Upper lobe of left lung (tissue), 6 donors: ENCODE measurements around the gene SLC38A3. TPM values are rescaled to one million over a fixed set of nuclear protein-coding genes. Genes with fewer than 3 reads are reported as not detected.

Experiments
- ATAC-seq, 2 donors: fragments of 200-7000 bp; cut with Tn5 transposase; one replicate each; pipeline ENCODE4 v1.9.1; 2022; ENCODE audit warnings: mild to moderate bottlenecking in 2 of 2, moderate library complexity in 2 of 2; ENCODE audit not compliant: low FRiP score in 2 of 2
- DNase-seq, 2 donors: peaks; one replicate each; pipeline ENCODE4 v3.0.0-alpha.2; 2019 to 2020
- H3K27ac ChIP-seq, 4 donors: fragments of 200-600 bp; sonication (generic); one replicate each; pipeline ENCODE4 v1.5.1; 2016 to 2019
- H3K27me3 ChIP-seq, 4 donors: fragments of 200-600 bp; sonication (generic); one replicate each; pipeline ENCODE4 v1.5.1; 2017 to 2019
- H3K36me3 ChIP-seq, 4 donors: fragments of 200-600 bp; sonication (generic); one replicate each; pipeline ENCODE4 v1.5.1; 2016 to 2019
- H3K4me1 ChIP-seq, 4 donors: fragments of 200-600 bp; sonication (generic); one replicate each; pipeline ENCODE4 v1.5.1; 2018 to 2019
- H3K4me3 ChIP-seq, 4 donors: fragments of 200-600 bp; sonication (generic); one replicate each; pipeline ENCODE4 v1.5.1; 2017 to 2019; ENCODE audit warnings: mild to moderate bottlenecking in 2 of 4, moderate library complexity in 1 of 4
- H3K9me3 ChIP-seq, 4 donors: fragments of 200-600 bp; sonication (generic); one replicate each; pipeline ENCODE4 v1.5.1; 2018 to 2019
- EP300 ChIP-seq, 4 donors: sonication (generic); formaldehyde crosslinking; IDR thresholded peaks; one replicate each; pipeline ENCODE4 v1.5.1; 2017; ENCODE audit warnings: antibody characterized with exemption in 4 of 4, control low read depth in 2 of 4
- POLR2A ChIP-seq, 4 donors: fragments of 450-650 bp; IDR thresholded peaks; one replicate each; pipeline ENCODE4 v1.5.1; 2016 to 2017; ENCODE audit warnings: antibody characterized with exemption in 4 of 4, mild to moderate bottlenecking in 2 of 4
- POLR2AphosphoS5 ChIP-seq, 2 donors: sonication (generic); formaldehyde crosslinking; IDR thresholded peaks; one replicate each; pipeline ENCODE4 v1.5.1; 2017; ENCODE audit warnings: antibody characterized with exemption in 2 of 2
- WGBS, 2 donors: methylation state at CpG; one replicate each; pipeline ENCODE4 v1.1.5; 2017 to 2018; 5-methylcytosine and 5-hydroxymethylcytosine counted together
- total RNA-seq, 6 donors: library from RNA; depleted of rRNA in 4 of 6; stranded (reverse); fragments of >200 nt in 4 of 6; gene quantifications; one replicate each; pipeline versions ENCODE4 v1.1.0 to v1.2.1, GENCODE V29; 2016 to 2021
- TF ChIP-seq, protein P1 (sequence below), 6 experiments: fragments of 450-650 bp in 4 of 6; fragments of 200-600 bp in 2 of 6; sonication (generic) in 2 of 6; IDR thresholded peaks; one replicate each; pipeline ENCODE4 v1.5.1; 2016 to 2019; ENCODE audit warnings: antibody characterized with exemption in 6 of 6
- donor health status: DM: no; HTN: no; CAD: no; lungs with moderate emphysema.
- donor health status: DM: no; HTN: yes; CAD: no; lungs with severe emphysema.

Gene SLC38A3
- total RNA-seq, 6 donors from 2014 or later = 0.15 to 0.17 TPM; not detected in 4

DNA sequence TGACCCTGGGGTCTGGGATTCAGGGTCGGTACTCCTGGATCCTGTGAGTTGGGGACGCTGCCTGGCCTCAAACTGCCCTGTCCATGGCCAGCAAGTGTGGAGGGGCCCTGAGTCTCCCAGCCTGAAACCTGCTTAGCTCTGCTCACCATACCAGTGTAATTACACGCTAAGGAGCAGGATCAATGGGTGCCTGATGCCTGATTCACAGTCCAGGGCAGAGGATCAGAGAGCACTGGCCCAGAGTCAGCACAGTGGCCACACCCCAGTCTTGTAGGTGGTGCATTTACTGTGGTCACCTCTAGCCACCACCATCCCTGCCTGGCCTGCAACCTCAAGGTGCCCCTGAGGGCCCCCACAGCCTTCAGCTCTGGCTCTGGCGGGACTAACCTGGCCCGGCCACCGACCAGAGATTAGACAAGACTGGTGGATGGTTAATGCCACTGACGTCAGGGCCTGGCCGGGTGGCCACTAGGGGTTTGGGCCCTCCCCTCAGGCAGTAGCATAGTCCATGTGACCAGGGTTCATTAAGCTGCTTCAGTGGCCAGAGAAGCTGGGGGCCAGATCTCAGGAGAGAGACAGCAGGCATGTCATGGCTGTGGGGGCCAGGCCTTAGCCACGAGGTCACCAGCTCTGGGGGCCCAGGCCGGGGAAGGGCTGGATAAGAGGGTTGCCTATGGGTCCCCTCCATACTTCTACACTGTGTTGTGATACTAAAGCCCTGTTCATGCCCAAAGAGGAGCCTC is 3.3 kb upstream of the SLC38A3 start:
- Histone ChIP-seq H3K4me3 (no peak overlapping the region), H3K36me3 (no peaks in the 10 kb centered on the region), H3K4me1 (peaks cover 14 to 19% (median 17%) of the 10 kb centered on the region in 4 donors), H3K9me3 (no peaks in the 10 kb centered on the region), H3K27ac (no peak overlapping the region), H3K27me3 (peaks cover 0 to 39% (median 16%) of the 10 kb centered on the region in 4 donors)
- ATAC-seq (peak in 1 of 2 donors; percentile 8), DNase-seq (no peak)
- no peak for TF ChIP-seq EP300 (IDR thresholded peaks at IDR 0.05)
- TF ChIP-seq POLR2A (IDR thresholded peaks at IDR 0.05) = no peak
- TF ChIP-seq POLR2AphosphoS5 (IDR thresholded peaks at IDR 0.05) = no peak
- TF ChIP-seq, protein P1, sequence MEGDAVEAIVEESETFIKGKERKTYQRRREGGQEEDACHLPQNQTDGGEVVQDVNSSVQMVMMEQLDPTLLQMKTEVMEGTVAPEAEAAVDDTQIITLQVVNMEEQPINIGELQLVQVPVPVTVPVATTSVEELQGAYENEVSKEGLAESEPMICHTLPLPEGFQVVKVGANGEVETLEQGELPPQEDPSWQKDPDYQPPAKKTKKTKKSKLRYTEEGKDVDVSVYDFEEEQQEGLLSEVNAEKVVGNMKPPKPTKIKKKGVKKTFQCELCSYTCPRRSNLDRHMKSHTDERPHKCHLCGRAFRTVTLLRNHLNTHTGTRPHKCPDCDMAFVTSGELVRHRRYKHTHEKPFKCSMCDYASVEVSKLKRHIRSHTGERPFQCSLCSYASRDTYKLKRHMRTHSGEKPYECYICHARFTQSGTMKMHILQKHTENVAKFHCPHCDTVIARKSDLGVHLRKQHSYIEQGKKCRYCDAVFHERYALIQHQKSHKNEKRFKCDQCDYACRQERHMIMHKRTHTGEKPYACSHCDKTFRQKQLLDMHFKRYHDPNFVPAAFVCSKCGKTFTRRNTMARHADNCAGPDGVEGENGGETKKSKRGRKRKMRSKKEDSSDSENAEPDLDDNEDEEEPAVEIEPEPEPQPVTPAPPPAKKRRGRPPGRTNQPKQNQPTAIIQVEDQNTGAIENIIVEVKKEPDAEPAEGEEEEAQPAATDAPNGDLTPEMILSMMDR (IDR thresholded peaks at IDR 0.05) = no peak
- WGBS, 2 donors = 90% methylated on average over 2 to 7 of the region's 10 CpGs

DNA sequence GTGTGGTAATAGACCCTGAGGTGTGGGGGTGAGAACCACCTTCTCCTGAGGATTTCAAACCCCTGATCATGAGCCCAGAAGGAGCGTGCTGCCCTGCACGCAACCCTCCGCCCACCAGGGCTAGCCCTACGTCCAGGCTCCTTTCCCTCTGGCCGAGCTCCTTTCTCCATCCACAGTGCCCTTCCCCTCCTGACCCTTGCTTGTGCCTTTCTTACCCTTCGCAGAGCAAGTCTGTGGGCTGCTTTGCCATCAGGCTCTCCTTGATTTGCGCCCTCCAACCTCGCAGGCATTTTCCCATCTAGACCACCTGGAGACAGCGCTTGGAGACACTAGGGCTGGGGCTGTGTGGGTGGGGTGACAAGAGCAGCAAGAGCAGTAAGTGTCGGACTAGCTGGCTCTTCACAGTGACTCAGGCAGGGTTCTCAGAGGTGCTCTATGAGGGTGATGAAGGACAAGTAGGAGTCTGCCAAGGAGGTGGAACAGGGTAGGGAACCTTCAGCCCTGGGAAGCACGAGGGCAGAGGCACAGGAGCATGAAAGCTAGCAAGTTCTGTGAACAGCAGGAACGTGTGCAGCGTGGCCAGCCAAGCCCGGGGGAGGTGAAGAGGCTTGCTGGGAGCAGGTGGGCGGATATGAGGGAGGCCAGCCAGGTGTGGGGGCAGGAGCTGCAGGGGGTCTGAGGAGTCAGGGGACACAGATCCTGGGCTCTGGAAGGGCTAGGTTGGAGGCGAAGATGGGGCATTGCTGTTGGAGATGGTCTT is 2.5 kb upstream of the SLC38A3 start:
- DNase-seq (peak in 1 of 2 donors; percentile 32), ATAC-seq (no peak)
- TF ChIP-seq POLR2AphosphoS5 (IDR thresholded peaks at IDR 0.05) = no peak
- TF ChIP-seq, protein P1 (IDR thresholded peaks at IDR 0.05) = no peak
- no peak for TF ChIP-seq EP300 (IDR thresholded peaks at IDR 0.05)
- no peak for TF ChIP-seq POLR2A (IDR thresholded peaks at IDR 0.05)
- H3K27ac ChIP-seq = no peak overlapping the region
- WGBS, 2 donors = 86 to 87% methylated on average over 16 of the region's 16 CpGs
- peaks cover 14 to 19% (median 17%) of the 10 kb centered on the region in 4 donors for H3K4me1 ChIP-seq
- H3K27me3 ChIP-seq = peaks cover 0 to 41% (median 16%) of the 10 kb centered on the region in 4 donors
- no peaks in the 10 kb centered on the region for H3K36me3 ChIP-seq
- no peaks in the 10 kb centered on the region for H3K9me3 ChIP-seq
- H3K4me3 ChIP-seq = no peak overlapping the region

DNA sequence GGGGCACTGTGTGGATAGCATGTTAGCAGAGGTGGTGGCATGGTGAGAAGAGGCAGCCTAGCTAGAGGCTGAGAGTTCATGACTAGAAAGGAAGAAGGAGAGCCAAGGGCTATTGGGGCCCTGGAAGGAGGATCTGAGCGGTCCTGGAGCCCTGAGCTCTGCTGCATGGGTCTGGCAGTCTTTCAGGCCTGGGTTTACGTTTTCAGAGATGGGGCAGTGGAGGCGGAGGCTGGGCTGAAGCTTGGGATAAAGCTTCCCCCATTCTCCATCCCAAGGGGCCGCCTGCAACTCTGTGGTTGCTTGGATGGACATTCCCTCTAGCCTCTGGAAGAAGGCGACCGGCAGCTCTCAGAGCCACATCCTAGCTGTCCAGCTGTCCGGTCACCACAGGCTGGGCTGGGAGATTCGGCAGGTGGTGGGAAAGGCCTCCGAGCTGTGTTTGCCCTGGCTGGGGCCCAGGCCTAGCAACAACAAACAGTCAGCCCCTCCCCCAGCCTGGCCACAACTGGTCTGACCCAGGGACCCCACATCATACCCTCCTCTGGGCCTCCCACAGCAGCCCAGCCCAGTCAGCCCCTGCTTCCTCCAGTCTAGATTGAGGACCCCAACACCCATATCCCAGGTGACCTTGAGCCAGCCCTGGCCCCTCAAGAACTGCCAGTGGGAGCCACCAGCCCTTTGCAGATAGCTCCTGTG is 1.8 kb upstream of the SLC38A3 start:
- Histone ChIP-seq H3K27ac (no peak overlapping the region), H3K27me3 (peaks cover 0 to 41% (median 16%) of the 10 kb centered on the region in 4 donors), H3K4me1 (peaks cover 14 to 19% (median 17%) of the 10 kb centered on the region in 4 donors), H3K9me3 (no peaks in the 10 kb centered on the region), H3K4me3 (no peak overlapping the region), H3K36me3 (no peaks in the 10 kb centered on the region)
- TF ChIP-seq POLR2A (IDR thresholded peaks at IDR 0.05) (no peak), POLR2AphosphoS5 (IDR thresholded peaks at IDR 0.05) (no peak), EP300 (IDR thresholded peaks at IDR 0.05) (no peak)
- TF ChIP-seq, protein P1 (IDR thresholded peaks at IDR 0.05) = no peak
- ATAC-seq (peak in 1 of 2 donors; percentile 3), DNase-seq (peak in 1 of 2 donors; percentile 57)
- 70 to 88% methylated on average over 3 to 9 of the region's 9 CpGs for WGBS, 2 donors

DNA sequence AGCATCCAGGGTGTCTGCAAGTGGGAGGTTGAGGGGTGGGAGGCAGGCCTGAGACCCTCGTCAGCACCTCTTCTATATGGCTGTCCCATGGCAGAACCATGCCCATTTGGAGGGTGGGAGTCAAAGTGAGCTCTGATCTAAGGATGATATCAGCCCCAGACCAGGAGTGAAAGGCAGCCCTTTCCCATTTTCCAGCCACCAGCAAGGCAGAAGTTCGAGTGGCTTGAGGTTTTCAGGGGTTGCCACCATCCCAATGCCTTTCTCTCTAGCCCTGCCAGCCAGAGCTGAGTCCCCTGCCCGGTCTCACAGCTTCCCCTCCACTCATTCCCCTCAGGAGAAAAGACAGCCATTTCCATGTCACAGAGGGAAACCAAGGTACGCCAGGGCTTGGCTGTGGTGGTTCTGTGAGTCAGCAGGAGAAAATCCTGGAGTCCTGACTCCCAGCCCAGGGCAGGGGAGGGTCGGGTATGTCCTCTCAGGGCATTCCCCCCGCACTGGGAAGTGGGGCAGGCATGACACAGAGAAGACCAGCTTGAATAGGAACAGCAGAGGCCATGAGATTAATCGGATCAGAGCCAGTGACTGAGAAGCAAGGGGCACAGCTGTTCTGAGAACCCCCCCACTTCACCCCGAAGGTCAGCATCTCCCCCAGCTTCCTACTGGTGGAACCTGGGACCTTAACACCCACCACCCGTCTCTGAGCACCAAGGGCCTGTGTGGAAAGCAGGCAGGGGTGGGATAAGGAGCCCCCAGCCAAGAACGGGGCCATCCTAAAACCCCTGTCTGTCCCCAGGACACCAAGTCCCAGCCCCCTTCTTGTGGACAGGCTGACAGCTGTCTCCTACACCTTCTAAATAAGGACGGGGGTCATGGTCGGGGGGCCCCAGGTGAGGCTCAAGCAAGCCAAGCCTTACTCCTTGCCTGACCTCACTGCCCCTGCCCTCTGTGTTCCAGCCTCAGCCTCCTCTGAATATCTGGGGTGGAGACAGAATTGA is 965 bp upstream of the SLC38A3 start:
- Histone ChIP-seq H3K4me1 (peaks cover 14 to 19% (median 17%) of the 10 kb centered on the region in 4 donors), H3K27ac (no peak overlapping the region), H3K36me3 (no peaks in the 10 kb centered on the region), H3K4me3 (no peak overlapping the region), H3K27me3 (peaks cover 0 to 41% (median 16%) of the 10 kb centered on the region in 4 donors), H3K9me3 (no peaks in the 10 kb centered on the region)
- DNase-seq (no peak), ATAC-seq (no peak)
- no peak for TF ChIP-seq POLR2A (IDR thresholded peaks at IDR 0.05)
- WGBS, 2 donors = 58 to 72% methylated on average over 8 to 12 of the region's 12 CpGs
